Renal cortical epithelial cell (primary cell): ENCODE measurements around the gene GLG1. TPM values are rescaled to one million over a fixed set of nuclear protein-coding genes. Genes with fewer than 3 reads are reported as not detected.
A peak's percentile ranks its signal among the peaks of the same experiment; 100 is the strongest.
"Not testable (repeated sequence)": the region's sequence is repeated elsewhere in the genome, so short reads cannot be mapped to it uniquely, and the experiment has no call there.

ENCODE experiments used
- DNase-seq: peaks from one replicate; pipeline ENCODE4 v3.0.0-alpha.2; 2011; ENCODE audit warnings: low read depth
- total RNA-seq: library from RNA; depleted of rRNA; stranded (reverse); fragments of >200 nt; gene quantifications from 2 replicates; pipeline ENCODE4 v1.2.3, GENCODE V29; 2014

Gene GLG1
- total RNA-seq, 1 donor from 2014 or later, result 232 TPM

DNA sequence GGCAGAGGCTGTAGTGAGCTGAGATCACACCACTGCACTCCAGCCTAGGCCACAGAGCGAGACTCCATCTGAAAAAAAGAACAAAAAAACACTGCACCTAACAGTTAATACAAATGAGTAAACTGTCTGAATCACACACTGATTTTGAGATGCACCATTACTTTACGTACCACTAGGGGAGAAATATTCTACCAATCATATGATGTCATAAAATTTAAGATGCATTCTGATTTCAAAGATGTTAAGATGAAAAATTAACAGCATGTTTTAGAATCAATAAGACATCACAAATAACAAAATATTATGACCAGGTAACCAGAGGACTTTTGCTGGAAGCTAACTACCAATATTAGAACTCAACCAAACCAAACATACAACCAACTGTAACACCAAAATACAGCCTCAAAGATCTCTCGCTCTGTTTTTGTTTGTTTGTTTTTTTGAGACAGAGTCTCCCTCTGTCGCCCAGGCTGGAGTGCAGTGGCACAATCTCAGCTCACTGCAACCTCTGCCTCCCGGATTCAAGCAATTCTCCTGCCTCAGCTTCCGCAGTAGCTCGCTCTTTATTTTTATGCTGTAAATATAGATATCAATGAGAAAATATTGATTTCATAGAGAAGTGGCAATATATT is 31.6 kb downstream of the GLG1 start:
- DNase-seq, result no peak

DNA sequence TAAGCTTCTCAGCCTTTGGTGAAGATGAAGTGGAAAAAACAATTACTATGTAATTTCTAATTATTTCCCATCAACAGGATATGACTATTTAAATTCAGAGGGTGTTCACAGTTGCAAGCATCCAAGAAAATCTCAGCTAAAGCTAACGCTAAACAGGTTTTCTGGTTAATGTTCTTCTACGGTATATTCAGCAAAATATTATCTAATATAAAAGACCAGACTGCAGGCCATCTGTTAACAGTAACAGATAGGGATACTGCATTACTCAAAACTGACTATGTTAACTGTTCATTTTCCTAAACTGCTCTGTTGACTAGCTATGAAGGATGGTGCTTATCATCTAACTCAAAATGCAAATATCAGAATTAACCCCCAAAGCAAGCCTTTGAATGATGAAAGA is 32.8 kb downstream of the GLG1 start:
- no peak for DNase-seq

DNA sequence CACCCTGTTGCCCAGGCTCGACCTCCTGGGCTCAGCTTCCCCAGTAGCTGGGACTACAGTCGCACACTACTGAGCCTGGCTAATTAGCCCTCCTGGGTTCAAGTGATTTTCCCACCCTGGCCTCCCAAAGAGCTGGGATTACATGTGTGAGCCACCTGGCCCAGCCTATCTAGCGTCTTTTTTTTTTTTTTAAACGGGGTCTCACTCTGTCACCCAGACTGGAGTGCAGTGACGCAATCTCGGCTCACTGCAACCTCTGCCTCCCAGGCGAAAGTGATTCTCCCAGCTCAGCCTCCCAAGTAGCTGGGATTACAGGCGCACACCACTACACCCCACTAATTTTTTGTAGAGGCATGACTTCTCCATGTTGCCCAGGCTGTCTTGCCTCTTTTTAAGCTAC is 33.3 kb downstream of the GLG1 start:
- DNase-seq, result no peak

DNA sequence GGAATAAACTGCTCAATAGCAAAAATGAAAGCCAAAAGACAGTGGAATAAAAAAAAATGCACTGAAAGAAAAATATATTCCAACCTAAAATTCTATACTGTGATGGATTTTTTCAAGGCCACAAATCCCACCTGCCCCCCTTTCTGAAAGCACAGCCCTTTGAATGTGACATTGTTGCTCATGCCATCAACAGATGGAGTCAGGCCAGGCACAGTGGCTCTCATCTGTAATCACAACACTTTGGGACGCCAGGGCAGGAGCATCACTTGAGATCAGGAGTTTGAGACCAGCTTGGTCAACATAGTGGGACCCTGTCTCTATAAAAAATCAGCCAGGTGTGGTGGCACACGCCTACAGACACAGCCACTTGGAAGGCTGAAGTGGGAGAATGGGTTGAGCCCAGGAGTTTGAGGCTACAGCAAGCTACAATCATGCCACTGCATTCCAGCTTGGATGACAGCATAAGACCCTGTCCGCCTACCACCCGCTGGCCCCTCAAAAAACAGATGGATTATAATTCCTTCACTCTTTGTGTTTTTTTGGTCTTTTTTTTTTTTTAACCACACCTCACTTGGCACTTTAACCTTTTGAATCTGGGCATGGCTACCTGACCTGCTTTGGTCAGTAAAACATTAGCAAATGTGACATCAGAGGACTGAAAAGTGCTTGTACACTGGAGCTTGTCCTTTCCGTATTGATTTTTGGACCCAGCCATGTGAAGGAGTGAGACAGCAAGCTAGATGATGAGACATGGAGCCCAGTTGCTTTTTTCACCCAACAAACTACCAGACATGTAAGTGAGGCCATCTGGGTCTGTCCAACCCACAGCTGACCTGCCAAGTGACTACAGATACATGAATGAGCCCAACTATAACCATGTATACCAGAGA is 36.3 kb downstream of the GLG1 start:
- DNase-seq, result peak; percentile 47

DNA sequence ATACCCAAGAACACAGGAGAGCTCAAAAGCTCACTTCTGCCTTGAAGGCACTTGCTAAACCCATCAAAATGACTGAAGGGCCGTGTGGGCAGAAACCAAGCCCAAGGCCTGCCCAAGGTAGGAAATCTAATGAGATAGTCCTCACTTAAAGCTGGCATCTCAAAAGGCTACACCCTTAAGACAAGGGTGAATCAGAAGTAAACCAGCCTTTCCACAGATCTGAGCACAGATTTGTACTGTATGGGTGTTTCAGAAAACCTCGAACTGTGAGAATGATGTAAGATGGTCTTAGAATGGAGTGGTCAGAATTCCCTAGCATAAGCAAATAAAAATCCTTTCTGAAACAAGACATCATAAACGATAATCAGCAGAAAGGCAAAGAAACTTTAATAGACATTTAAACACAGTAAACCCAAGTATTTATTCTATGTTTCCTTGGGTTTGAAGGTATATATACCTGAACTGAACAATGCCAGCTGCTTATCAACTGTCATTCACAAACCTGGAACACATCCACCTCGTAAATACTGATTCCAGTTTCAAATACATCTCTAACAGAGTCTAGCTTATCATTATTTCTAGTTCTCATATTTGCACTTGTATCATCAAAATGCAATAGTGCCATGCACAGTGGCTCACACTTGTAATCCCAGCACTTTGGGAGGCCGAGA is 37.8 kb downstream of the GLG1 start:
- peak; percentile 48 for DNase-seq

DNA sequence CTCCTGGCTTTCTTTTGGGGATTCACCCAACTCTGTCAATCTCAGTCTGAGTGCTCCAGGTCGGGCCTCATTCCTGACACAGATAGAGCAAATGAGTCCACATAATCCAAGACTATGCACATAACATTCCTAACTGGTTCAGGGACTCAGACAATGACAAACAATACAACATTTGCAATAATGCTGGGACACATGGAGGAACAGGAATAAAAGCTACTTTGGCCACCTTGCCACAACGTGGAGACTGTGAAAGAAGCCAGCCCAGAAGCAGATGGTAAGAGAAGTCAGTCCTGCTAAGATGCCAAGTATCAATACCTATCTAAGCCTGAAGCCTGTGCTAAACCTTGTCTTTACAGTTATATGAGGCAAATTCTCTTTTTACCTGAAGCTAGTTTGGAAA is 39.0 kb downstream of the GLG1 start:
- DNase-seq, result no peak

DNA sequence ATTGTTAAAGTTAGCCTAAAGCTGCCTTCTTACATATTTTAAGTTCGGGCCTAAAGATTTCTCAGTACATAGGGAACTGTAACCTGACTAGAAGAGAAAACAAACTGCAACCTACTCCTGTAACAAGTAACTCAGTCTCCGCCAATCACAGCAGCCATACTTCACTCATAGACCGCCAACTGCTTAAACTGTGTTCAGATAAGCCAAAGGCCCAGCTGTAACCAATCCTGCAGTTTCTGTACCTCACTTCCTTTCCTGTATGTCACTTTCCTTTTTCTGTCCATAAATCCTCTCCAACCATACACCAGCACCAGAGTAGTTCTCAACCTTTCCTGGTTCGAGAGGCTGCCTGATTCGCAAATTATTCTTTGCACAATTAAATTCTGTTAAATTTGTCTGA is 41.5 kb downstream of the GLG1 start:
- DNase-seq, result no peak

DNA sequence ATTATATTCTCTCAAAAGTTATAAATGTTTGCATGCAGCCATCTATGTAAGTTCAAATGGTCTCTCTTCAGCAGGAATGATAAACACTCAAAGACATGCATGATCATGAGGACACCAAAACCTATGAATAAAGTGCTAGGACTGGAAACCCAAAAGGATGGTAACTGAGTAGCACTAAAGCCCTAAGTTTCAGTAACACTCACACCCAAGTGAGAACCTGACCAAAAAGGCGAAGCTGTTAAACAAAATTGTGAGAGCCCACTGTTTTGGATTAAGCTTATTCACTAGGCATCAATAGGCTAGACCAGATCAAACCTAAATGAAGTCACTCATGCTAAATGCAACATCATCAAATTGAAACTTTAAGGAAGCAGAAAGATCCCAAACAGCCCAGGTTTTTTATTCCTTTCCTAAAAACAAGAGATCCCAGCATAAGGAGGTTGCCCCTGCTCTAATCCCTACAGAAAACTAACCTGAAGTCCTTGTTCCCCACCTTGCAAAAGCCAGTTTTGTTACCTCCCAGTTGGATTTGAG is 42.4 kb downstream of the GLG1 start:
- DNase-seq, result no peak

DNA sequence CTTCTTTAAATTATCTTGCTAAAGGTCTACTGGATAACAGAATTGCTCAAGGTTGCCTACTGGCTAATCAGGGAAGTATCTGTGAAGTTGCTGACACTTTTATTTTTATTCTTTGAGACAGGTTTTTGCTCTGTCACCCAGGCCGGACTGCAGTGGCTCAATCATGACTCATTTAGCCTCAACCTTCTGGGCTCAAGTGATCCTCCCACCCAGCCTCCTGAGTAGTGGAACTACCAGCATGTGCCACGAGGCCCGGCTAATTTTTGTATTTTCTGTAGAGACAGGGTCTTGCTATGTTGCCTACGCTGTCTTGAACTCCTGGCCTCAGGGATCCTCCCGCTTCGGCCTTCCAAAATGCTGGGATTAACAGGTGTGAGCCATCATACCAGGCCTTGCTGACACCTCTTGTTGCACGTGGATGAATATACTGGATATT is 43.1 kb downstream of the GLG1 start:
- DNase-seq, result peak; percentile 76

DNA sequence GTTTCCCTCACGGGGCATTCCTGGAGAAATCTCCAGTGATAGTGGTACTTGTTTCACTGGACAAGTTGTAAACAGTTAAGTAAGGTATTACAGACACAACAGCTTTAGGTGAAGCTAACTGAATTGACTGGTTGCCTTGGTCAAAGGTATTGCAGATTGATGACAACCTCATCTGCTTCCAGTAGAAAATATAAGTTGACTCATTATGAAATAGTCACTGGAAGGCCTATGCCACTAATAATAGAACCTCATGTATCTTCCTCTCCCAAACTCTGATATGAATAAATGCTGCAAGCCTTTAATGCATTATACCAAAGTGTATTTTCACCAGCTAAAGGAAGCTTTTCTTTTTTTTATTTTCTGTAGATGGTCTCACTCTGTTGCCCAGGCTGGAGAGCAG is 44.8 kb downstream of the GLG1 start:
- no peak for DNase-seq

DNA sequence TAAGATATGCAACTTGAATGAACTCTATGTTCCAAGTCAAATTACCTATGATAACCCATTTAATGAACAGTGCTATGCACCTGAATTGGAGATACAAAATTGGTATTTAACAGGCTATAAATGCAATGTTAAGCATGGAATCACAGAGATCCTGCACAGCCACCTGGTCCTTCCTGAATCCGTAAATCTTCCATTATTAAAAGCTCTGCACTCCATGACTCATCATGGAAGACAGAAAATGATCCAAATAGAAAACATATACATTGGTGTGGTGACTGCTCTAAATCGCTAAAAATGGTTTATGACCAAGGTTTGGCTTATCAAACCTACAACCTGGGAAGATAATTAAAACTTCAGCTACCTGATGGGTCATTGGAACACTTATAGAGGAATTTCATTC is 45.3 kb downstream of the GLG1 start:
- no peak for DNase-seq

DNA sequence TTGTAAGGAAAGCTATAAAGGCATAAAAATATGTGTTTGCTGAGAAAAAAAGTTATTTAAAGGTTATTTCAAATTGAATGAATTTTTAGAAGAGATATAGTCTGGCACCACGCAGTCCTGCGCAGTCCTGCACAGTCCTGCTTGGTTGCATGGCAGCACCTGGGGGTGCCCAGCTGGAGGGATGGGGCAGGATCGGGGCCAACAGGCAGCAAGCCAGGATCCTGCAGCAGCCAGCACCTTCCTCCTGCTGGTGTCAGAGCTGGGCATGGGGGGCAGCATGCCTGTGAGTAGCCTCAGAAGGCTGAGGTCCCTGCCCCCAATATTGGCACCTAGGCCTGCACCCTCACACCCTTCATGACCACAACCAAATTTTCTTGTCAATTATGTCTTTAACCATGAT is 46.0 kb downstream of the GLG1 start:
- no peak for DNase-seq

DNA sequence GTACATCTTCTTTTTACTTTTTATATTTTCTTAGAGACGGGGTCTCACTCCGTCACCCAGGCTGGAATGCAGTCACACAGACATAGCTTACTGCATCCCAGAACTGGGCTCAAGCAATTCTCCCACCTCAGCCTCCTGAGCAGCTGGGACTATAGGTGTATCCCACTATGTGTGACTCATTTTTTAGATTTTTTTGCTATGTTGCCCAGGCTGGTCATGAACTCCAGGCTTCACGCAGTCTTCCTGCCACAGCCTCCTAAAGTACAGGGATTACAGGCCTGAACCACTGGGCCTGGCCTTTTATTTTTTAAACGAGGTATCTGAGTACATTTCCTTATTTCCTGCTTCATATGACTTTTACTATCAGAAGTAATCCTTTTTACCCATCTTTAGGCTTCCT is 48.0 kb downstream of the GLG1 start:
- DNase-seq, result no peak

DNA sequence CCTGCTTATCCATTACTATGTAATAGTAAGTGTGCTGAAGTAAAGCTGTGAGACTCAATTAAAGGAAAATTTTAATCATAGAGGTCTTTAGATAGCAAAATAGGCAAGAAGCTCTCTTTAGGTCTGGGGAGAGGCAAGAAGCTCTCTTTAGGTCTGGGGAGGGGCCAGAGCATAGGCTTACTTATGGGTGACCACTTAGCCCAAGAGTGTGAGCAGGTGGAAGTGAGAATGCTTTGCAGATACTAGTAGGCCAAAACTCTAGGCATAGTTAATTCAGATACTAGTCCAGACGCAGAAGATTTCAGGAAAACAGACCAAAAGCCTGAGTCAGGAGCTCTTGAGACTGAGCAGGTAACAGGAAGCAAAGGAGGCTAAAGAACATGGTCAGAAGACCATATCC is 49.6 kb downstream of the GLG1 start:
- DNase-seq, result no peak

DNA sequence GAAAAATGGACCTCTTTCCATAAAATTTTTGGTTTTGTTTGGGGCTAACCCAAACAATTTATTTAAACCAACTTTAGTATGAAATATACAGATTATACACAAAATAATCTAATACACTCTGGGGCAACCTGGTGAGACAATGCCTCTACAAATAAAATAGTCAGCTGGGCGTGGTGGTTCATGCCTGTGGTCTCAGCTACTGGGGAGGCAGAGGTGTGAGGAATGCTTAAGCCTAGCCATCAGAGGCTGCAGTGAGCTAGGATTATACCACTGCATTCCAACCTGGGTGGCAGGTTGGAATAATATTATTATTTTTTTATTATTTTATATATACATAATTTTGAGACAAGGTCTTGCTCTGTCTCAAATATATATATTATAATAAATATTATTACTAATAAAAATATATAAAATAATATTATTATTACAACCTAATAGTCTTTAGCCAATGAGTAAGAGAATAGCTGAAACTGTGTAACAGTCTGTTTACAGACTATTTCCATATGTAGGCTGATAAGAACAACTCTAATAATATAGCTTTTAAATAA is 50.5 kb downstream of the GLG1 start:
- DNase-seq, result peak; percentile 25

DNA sequence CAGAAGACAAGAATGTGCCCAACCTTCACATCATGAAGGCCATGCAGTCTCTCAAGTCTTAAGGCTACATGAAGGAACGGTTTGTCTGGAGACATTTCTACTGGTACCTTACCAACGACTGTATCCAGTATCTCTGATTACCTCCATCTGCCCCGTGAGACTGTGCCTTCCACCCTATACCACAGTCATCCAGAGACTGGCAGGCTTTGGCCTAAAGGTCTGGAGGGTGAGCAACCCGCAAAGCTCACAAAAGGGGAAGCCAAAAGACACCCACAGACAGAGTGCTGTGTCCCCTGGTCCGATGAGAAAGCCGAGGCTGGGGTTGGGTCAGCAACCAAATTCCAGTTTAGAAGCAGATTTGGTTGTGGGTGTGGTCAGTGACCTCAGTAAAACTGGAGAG is 54.6 kb downstream of the GLG1 start:
- DNase-seq, result not testable (repeated sequence)

DNA sequence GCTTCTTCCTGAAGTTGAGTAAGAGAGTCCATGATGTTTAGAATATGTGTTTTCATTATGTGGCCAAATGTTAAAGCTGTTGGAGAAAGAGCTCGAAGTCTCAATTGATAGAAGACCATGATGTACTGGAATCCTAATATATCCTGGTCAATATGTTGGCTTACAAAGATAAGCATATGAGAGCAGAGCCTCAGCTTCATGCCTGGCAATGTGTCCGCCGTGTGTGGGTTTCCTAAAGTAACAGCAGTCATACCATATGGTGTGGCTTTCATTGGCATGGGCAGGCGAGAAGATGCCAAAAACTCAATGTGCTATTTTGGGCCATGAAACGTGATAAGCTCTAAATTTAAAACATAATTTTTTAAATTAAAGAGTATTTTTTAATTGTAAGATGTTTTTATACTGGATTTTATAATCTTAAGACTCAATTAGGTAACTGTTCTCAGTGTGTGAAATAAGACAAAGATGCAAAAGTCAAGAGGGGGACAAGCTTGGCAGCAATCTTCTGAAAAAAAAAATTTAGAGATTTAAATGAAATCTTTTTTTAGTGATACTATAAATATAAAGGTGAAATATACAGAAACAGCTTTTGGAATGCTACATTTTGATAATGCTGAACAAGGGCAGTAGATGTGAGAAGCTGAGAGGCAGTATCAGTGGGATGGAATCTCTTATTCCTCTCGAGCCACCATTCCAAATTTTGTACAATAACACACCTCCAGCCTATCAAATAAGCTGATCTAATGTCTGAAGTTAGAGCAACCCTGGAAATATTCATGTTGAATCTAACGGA is 56.5 kb downstream of the GLG1 start:
- not testable (repeated sequence) for DNase-seq

DNA sequence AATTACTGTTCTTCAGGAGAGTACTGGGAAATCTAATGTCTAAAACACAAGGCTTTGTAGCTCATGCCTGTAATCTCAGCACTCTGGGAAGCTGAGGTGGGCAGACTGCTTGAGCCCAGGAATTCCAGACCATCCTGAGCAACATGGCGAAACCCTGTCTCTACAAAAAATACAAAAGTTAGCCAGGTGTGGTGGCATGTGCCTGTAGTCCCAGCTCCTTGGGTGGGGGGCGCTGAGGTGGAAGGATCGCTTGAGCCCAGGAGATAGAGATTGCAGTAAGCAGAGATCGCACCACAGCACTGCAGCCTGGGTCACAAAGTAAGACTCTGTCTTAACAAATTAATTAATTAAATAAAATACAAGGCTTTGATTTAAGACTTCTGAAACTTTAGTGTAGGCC is 60.8 kb downstream of the GLG1 start:
- DNase-seq, result not testable (repeated sequence)

DNA sequence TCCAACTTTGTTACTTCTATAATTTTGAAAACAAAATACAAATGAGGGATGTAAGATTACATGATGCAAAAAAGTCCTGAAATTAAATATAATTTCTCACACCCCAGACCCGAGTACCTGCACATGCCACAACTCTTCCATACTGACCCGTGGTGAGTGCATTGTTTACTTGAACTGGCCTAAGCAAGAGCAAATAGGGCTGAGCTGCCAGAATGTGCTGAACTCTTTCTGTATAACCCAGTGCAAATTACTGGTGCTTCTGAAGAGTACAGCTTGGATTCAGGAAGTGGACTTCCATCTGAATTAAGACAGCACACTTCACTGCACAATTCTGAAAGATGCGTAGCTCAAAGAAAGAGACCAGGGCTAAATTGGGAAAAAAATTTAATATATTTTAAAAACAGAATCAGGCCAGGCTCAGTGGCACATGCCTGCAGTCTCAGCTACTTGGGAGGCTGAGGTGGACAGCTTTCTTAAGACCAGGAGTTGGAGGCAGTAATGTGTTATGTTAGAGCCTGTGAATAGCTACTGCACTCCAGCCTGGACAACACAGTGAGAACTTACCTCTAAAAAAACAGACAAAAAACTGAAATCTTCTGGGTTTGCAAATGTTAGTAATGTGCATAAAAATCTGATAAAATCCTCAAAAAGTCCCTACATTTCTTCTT is 63.9 kb downstream of the GLG1 start:
- not testable (repeated sequence) for DNase-seq

DNA sequence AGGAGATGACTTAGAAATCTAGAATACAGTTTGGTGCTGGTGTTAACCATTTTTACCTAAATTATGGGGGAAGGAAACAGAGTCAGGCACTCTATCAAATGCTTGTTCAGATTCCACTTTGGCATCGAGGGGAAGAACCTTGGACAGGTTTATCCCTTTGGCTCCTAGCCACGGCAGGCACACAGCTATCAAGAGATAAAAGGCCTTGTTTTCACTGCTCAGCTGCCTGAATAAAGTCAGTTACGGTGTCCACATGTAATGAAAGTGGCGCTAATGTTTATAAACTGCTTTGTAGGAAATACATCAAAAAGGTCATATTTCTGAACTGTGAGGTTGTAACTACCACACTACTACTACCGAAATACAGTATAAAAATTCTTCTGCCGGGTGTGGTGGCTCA is 66.3 kb downstream of the GLG1 start:
- DNase-seq, result not testable (repeated sequence)

DNA sequence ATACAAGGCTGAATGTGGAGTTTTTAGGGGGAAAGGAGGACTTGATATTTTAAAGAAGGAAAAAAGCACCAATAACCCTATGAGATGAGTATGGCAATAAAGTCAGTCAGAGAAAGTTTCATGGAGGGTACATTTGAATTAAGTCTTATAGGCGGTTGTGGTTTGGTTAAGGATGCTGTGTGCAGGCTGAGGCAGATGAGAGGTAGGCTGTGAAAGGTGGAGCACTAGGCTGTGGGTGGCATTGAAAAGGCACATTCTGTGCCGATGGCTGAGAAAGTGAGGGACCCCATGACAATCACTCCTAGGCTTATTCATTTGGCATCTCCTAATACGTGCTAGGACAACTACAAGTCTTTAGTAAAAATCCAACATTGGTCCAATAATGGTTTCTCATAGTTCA is 68.1 kb downstream of the GLG1 start:
- not testable (repeated sequence) for DNase-seq
